ENCODE data around the gene WBP1.
A peak's percentile ranks its signal among the peaks of the same experiment; 100 is the strongest.
"Not testable (repeated sequence)": the region's sequence is repeated elsewhere in the genome, so short reads cannot be mapped to it uniquely, and the experiment has no call there.

The WBP1 gene

GRCh38 chr2:74439803-74440377, 18.3 kb upstream of the WBP1 start:
- H3K27me3 Mint-ChIP-seq (ENCODE audit: low read depth) = peaks cover 46% of the 10 kb centered on the region
- no peak overlapping the region for H3K4me3 Mint-ChIP-seq
- peaks cover 2% of the 10 kb centered on the region for H3K36me3 Mint-ChIP-seq (ENCODE audit: low read depth)
- no peaks in the 10 kb centered on the region for H3K9me3 Mint-ChIP-seq
- H3K4me1 Mint-ChIP-seq (ENCODE audit: low read depth) = peaks cover 12% of the 10 kb centered on the region
- no peak overlapping the region for H3K27ac Mint-ChIP-seq

- Mint-ChIP-seq H3K27ac (no peak overlapping the region), H3K36me3 (ENCODE audit: low read depth) (peaks cover 2% of the 10 kb centered on the region), H3K4me1 (ENCODE audit: low read depth) (peaks cover 12% of the 10 kb centered on the region), H3K27me3 (ENCODE audit: low read depth) (peaks cover 50% of the 10 kb centered on the region), H3K9me3 (no peaks in the 10 kb centered on the region), H3K4me3 (peak overlapping the region; percentile 48)
These were observed 17.7 kb upstream of the WBP1 start for GRCh38 chr2:74440378-74441169.

GRCh38 chr2:74441170-74441689, 17.0 kb upstream of the WBP1 start:
- H3K9me3 Mint-ChIP-seq = no peaks in the 10 kb centered on the region
- no peak overlapping the region for H3K27ac Mint-ChIP-seq
- H3K4me3 Mint-ChIP-seq = peak overlapping the region; percentile 21
- peaks cover 12% of the 10 kb centered on the region for H3K4me1 Mint-ChIP-seq (ENCODE audit: low read depth)
- peaks cover 2% of the 10 kb centered on the region for H3K36me3 Mint-ChIP-seq (ENCODE audit: low read depth)
- H3K27me3 Mint-ChIP-seq (ENCODE audit: low read depth) = peaks cover 50% of the 10 kb centered on the region

- H3K9me3 Mint-ChIP-seq = no peaks in the 10 kb centered on the region
- H3K4me1 Mint-ChIP-seq (ENCODE audit: low read depth) = peaks cover 12% of the 10 kb centered on the region
- peaks cover 2% of the 10 kb centered on the region for H3K36me3 Mint-ChIP-seq (ENCODE audit: low read depth)
- peaks cover 50% of the 10 kb centered on the region for H3K27me3 Mint-ChIP-seq (ENCODE audit: low read depth)
- peak within 1 kb of the TSS; percentile 47 for H3K27ac Mint-ChIP-seq
- peak within 1 kb of the TSS; percentile 76 for H3K4me3 Mint-ChIP-seq
These were observed 16.4 kb upstream of the WBP1 start, which contains the start of gene RTKN for GRCh38 chr2:74441690-74442482. RTKN (minus strand) TSS chr2:74441937; CDS start chr2:74441816, 121 bp downstream.

GRCh38 chr2:74442483-74443297, 15.5 kb upstream of the WBP1 start:
- peaks cover 58% of the 10 kb centered on the region for H3K27me3 Mint-ChIP-seq (ENCODE audit: low read depth)
- not testable (repeated sequence) for H3K36me3 Mint-ChIP-seq (ENCODE audit: low read depth); H3K27ac Mint-ChIP-seq; H3K9me3 Mint-ChIP-seq
- H3K4me3 Mint-ChIP-seq = peak overlapping the region; percentile 76
- peaks cover 11% of the 10 kb centered on the region for H3K4me1 Mint-ChIP-seq (ENCODE audit: low read depth)

- Mint-ChIP-seq H3K9me3 (no peaks in the 10 kb centered on the region), H3K4me1 (ENCODE audit: low read depth) (peaks cover 7% of the 10 kb centered on the region), H3K27me3 (ENCODE audit: low read depth) (peaks cover 40% of the 10 kb centered on the region), H3K36me3 (ENCODE audit: low read depth) (peaks cover 2% of the 10 kb centered on the region), H3K27ac (no peak overlapping the region), H3K4me3 (no peak overlapping the region)
These were observed 13.5 kb upstream of the WBP1 start for GRCh38 chr2:74444498-74445318.

GRCh38 chr2:74447230-74447999, 10.8 kb upstream of the WBP1 start:
- no peak overlapping the region for H3K4me3 Mint-ChIP-seq
- no peaks in the 10 kb centered on the region for H3K36me3 Mint-ChIP-seq (ENCODE audit: low read depth)
- no peaks in the 10 kb centered on the region for H3K9me3 Mint-ChIP-seq

GRCh38 chr2:74448771-74449170, 9.5 kb upstream of the WBP1 start:
- no peak overlapping the region for H3K27ac Mint-ChIP-seq
- peaks cover 23% of the 10 kb centered on the region for H3K27me3 Mint-ChIP-seq (ENCODE audit: low read depth)
- no peak overlapping the region for H3K4me3 Mint-ChIP-seq
- H3K36me3 Mint-ChIP-seq (ENCODE audit: low read depth) = no peaks in the 10 kb centered on the region
- peaks cover 15% of the 10 kb centered on the region for H3K4me1 Mint-ChIP-seq (ENCODE audit: low read depth)
- H3K9me3 Mint-ChIP-seq = no peaks in the 10 kb centered on the region

More at GRCh38 chr2:74447230-74447999, 10.8 kb upstream of the WBP1 start:
- peaks cover 6% of the 10 kb centered on the region for H3K4me1 Mint-ChIP-seq (ENCODE audit: low read depth)
- no peak overlapping the region for H3K27ac Mint-ChIP-seq
- H3K27me3 Mint-ChIP-seq (ENCODE audit: low read depth) = peaks cover 28% of the 10 kb centered on the region

- peaks cover 7% of the 10 kb centered on the region for H3K36me3 Mint-ChIP-seq (ENCODE audit: low read depth)
- H3K4me3 Mint-ChIP-seq = no peak overlapping the region
- no peaks in the 10 kb centered on the region for H3K9me3 Mint-ChIP-seq
- peaks cover 8% of the 10 kb centered on the region for H3K27me3 Mint-ChIP-seq (ENCODE audit: low read depth)
- no peak overlapping the region for H3K27ac Mint-ChIP-seq
- H3K4me1 Mint-ChIP-seq (ENCODE audit: low read depth) = peaks cover 25% of the 10 kb centered on the region
These were observed 7.6 kb upstream of the WBP1 start for GRCh38 chr2:74450570-74451190.

GRCh38 chr2:74454654-74455511, 3.4 kb upstream of the WBP1 start, which contains the start of gene INO80B:
INO80B (plus strand) TSS chr2:74455087; CDS start chr2:74455117, 30 bp downstream.
- Mint-ChIP-seq H3K4me1 (ENCODE audit: low read depth) (peaks cover 49% of the 10 kb centered on the region), H3K9me3 (no peaks in the 10 kb centered on the region), H3K27me3 (ENCODE audit: low read depth) (no peaks in the 10 kb centered on the region), H3K36me3 (ENCODE audit: low read depth) (peaks cover 19% of the 10 kb centered on the region), H3K27ac (peak within 1 kb of the TSS; percentile 99), H3K4me3 (peak within 1 kb of the TSS; percentile 94)

- Mint-ChIP-seq H3K36me3 (ENCODE audit: low read depth) (peaks cover 24% of the 10 kb centered on the region), H3K27ac (peak overlapping the region; percentile 99), H3K4me3 (peak overlapping the region; percentile 94), H3K4me1 (ENCODE audit: low read depth) (peaks cover 51% of the 10 kb centered on the region), H3K27me3 (ENCODE audit: low read depth) (no peaks in the 10 kb centered on the region), H3K9me3 (no peaks in the 10 kb centered on the region)
These were observed 1.1 kb upstream of the WBP1 start for GRCh38 chr2:74457129-74457548.

Data from T-helper 1 cell treated with Interleukin-12 subunit alpha and Interleukin-12 subunit beta and Interleukin-4 antibody, amounts not matched to agents 30 μg/mL and 1 μg/mL, for 36 hours (primary cell).